HepG2 (cell line): ENCODE measurements around the gene TNFAIP2. TPM values are rescaled to one million over a fixed set of nuclear protein-coding genes. Genes with fewer than 3 reads are reported as not detected.

Source experiments
- ATAC-seq: fragments of 200-7000 bp; cut with Tn5 transposase; 3 replicates; pipeline ENCODE4 v1.9.1; 2020; ENCODE audit warnings: mild to moderate bottlenecking, moderate library complexity
- BruUV-seq: library from RNA; stranded (reverse); fragments of 400-500 nt; replicated peaks from 2 replicates; lab custom pipeline; 2021; lab: Mats Ljungman, UMichigan
- CTCF ChIA-PET: fragments of 300-600 bp; formaldehyde crosslinking; extraction: SDS; loops from one replicate; lab custom pipeline; 2021; ENCODE audit warnings: low total read pairs, inconsistent platforms, low intra/inter-chr PET ratio; lab: Yijun Ruan, JAX
- POLR2A ChIA-PET: fragments of 350-600 bp; sonication (Branson Sonifier 250); formaldehyde crosslinking; loops from one replicate; lab custom pipeline; 2020; ENCODE audit warnings: antibody characterized with exemption, inconsistent platforms; lab: Yijun Ruan, JAX
- DNase-seq: peaks from one replicate; pipeline ENCODE4 v3.0.0-alpha.2; 2015; ENCODE audit warnings: low spot score
- FAIRE-seq: peaks from 3 replicates; lab custom pipeline; 2011; peaks lifted over from hg19 to GRCh38; lab: Jason Lieb, UNC
- H2AFZ ChIP-seq: one replicate; pipeline ENCODE4 v1.6.1; 2011; ENCODE audit warnings: low read length, inconsistent platforms
- H3K27ac ChIP-seq: fragments of 300-600 bp; 3 replicates; pipeline ENCODE4 v1.8.0; 2011; ENCODE audit warnings: mixed run types, mild to moderate bottlenecking, mixed read lengths, low read length, inconsistent platforms; ENCODE audit not compliant: insufficient read depth; ENCODE audit errors: extremely low read length
- H3K27me3 ChIP-seq, 2 experiments: fragments of 200-600 bp in 1 of 2; 2 replicates in 1 of 2; 3 replicates in 1 of 2; pipeline versions ENCODE4 v1.6.0 to v1.8.0; 2011; ENCODE audit warnings: low read length in 2 of 2, mild to moderate bottlenecking in 2 of 2, moderate library complexity in 2 of 2, inconsistent platforms in 1 of 2; ENCODE audit not compliant: insufficient read depth in 2 of 2, control insufficient read depth in 1 of 2
- H3K36me3 ChIP-seq, 2 experiments: fragments of 200-600 bp in 1 of 2; replicated peaks in 1 of 2; 2 replicates in 1 of 2; 3 replicates in 1 of 2; pipeline versions ENCODE4 v1.5.1 to v1.8.0; 2011; ENCODE audit warnings: low read length in 2 of 2, inconsistent platforms in 1 of 2; ENCODE audit not compliant: insufficient read depth in 2 of 2, control insufficient read depth in 1 of 2
- H3K4me1 ChIP-seq: 2 replicates; pipeline ENCODE4 v1.5.1; 2012; ENCODE audit warnings: low read length, inconsistent platforms; ENCODE audit not compliant: insufficient read depth
- H3K4me2 ChIP-seq: 2 replicates; pipeline ENCODE4 v1.6.0; 2011; ENCODE audit warnings: low read depth, low read length, inconsistent platforms
- H3K4me3 ChIP-seq, 3 experiments: fragments of 200-600 bp in 1 of 3; sonication (generic), shearing (Covaris generic) in 1 of 3; replicated peaks in 1 of 3; 2 replicates each; pipeline ENCODE4 v1.5.1; 2011 to 2016; ENCODE audit warnings: low read length in 3 of 3, inconsistent platforms in 2 of 3, low read depth in 2 of 3, mild to moderate bottlenecking in 2 of 3, control low read depth in 1 of 3, mixed read lengths in 1 of 3; ENCODE audit not compliant: insufficient read depth in 1 of 3
- H3K79me2 ChIP-seq: one replicate; pipeline ENCODE4 v1.6.1; 2011; ENCODE audit warnings: low read length, inconsistent platforms; ENCODE audit not compliant: insufficient read depth
- H3K9ac ChIP-seq: 2 replicates; pipeline ENCODE4 v1.6.0; 2011; ENCODE audit warnings: mild to moderate bottlenecking, low read depth, low read length, inconsistent platforms; ENCODE audit not compliant: insufficient read depth
- H3K9me3 ChIP-seq: 2 replicates; pipeline ENCODE4 v1.5.1; 2012; ENCODE audit warnings: mild to moderate bottlenecking, low read length
- H4K20me1 ChIP-seq: 2 replicates; pipeline ENCODE4 v1.6.0; 2011; ENCODE audit warnings: inconsistent platforms, mild to moderate bottlenecking, low read length, moderate library complexity; ENCODE audit not compliant: insufficient read depth
- AGO2 ChIP-seq: fragments of 200-400 bp; formaldehyde crosslinking; optimal IDR thresholded peaks from 2 replicates; pipeline ENCODE3; 2017; ENCODE audit warnings: mild to moderate bottlenecking, low read depth, low read length, moderate library complexity
- CHD2 ChIP-seq: IDR thresholded peaks from 2 replicates; pipeline ENCODE4 v1.6.1; 2011; ENCODE audit warnings: low read depth, low read length, improper control_type of control experiment
- HES4 ChIP-seq: sonication (generic); formaldehyde crosslinking; IDR thresholded peaks from 2 replicates; pipeline ENCODE4 v1.9.0; 2021; ENCODE audit warnings: mild to moderate bottlenecking, missing genetic modification reagents, borderline replicate concordance
- SIX1 ChIP-seq: sonication (generic); formaldehyde crosslinking; IDR thresholded peaks from 2 replicates; pipeline ENCODE4 v1.4.0; 2020; ENCODE audit warnings: missing genetic modification reagents, borderline replicate concordance
- SP2 ChIP-seq: sonication (generic); formaldehyde crosslinking; IDR thresholded peaks from 2 replicates; pipeline ENCODE4 v1.5.1; 2020; ENCODE audit warnings: mild to moderate bottlenecking, missing genetic modification reagents
- ZNF253 ChIP-seq: sonication (generic); formaldehyde crosslinking; IDR thresholded peaks from 2 replicates; pipeline ENCODE4 v1.8.0; 2022; ENCODE audit warnings: mild to moderate bottlenecking, missing genetic modification reagents, borderline replicate concordance
- ZNF317 ChIP-seq: sonication (generic); formaldehyde crosslinking; IDR thresholded peaks from 2 replicates; pipeline ENCODE4 v1.5.0; 2020; ENCODE audit warnings: mild to moderate bottlenecking, missing genetic modification reagents
- ZNF367 ChIP-seq: sonication (generic); formaldehyde crosslinking; IDR thresholded peaks from 2 replicates; pipeline ENCODE4 v1.4.0; 2020; ENCODE audit warnings: missing genetic modification reagents, borderline replicate concordance
- ZNF567 ChIP-seq: sonication (generic); formaldehyde crosslinking; IDR thresholded peaks from 2 replicates; pipeline ENCODE4 v1.8.1; 2023; ENCODE audit warnings: mild to moderate bottlenecking, missing genetic modification reagents, borderline replicate concordance
- ZNF589 ChIP-seq: sonication (generic); formaldehyde crosslinking; conservative IDR thresholded peaks from 2 replicates; pipeline ENCODE4 v1.8.0; 2022; ENCODE audit warnings: mild to moderate bottlenecking, moderate library complexity, missing genetic modification reagents
- WGBS: methylation state at CpG from one replicate; pipeline ENCODE4 v1.1.6; 2017; ENCODE audit warnings: low lambda C conversion rate; 5-methylcytosine and 5-hydroxymethylcytosine counted together
- in situ Hi-C: cut with HindIII; loops from 2 replicates; pipeline ENCODE4 v1.10.0; 2017; ENCODE audit warnings: low pct_unique_long_range_greater_than_20kb; ENCODE audit not compliant: extremely low pct_ligation_motif_present
- intact Hi-C: fragments of 100-400 bp; cut with micrococcal nuclease; formaldehyde crosslinking; loops from one replicate; pipeline ENCODE4 v1.10.0; 2022; ENCODE audit not compliant: unreplicated experiment
- polyA plus RNA-seq, 8 experiments: library from polyadenylated mRNA; depleted of rRNA in 3 of 8; stranded (reverse) in 7 of 8; unstranded in 1 of 8; fragments of >200 nt; fragmentation: Illumina TruSeq in 4 of 8; extraction: Trizol in 4 of 8; gene quantifications; 2 replicates each; pipeline versions ENCODE4 v1.2.1 to v1.2.3, GENCODE V29; 2011 to 2016; ENCODE audit warnings: low read depth in 4 of 8, missing spikeins in 1 of 8, mixed read lengths in 1 of 8; ENCODE audit not compliant: insufficient read depth in 1 of 8
- total RNA-seq, 5 experiments: library from RNA; depleted of rRNA; stranded (reverse); fragments of >200 nt; fragmentation: Illumina TruSeq; extraction: Trizol; gene quantifications; 2 replicates each; pipeline ENCODE4 v1.2.3, GENCODE V29; 2016; ENCODE audit warnings: low read depth in 1 of 5

The TNFAIP2 gene
- total and polyA plus RNA-seq, 2 of the 13 experiments (the other 11 are each of a cell fraction or from before 2014, with no cell fraction given), result 0.46 to 1.5 TPM

- H3K4me3 ChIP-seq, result no peak overlapping the region
- H3K9ac ChIP-seq, result no peak overlapping the region
- intact Hi-C loops, result no loop called here
- H2AFZ ChIP-seq, result no peak overlapping the region
- WGBS, result 31% methylated on average over 6 of the region's 9 CpGs
- H3K36me3 ChIP-seq, result no peaks in the 10 kb centered on the region
- no peaks in the 10 kb centered on the region for H3K79me2 ChIP-seq
- no peaks in the 10 kb centered on the region for H3K9me3 ChIP-seq
- TF ChIP-seq CHD2 (no peak), HES4 (no peak), SIX1 (CRISPR knock-in tag) (no peak), ZNF589 (CRISPR knock-in tag) (no peak), ZNF317 (CRISPR knock-in tag) (no peak), AGO2 (no peak), ZNF253 (no peak), ZNF567 (CRISPR knock-in tag) (no peak), SP2 (no peak)
- peaks cover 4% of the 10 kb centered on the region; the same call in 1 of the 2 replicates for H3K4me1 ChIP-seq
- in situ Hi-C loops, result no loop called here
- peaks cover 5 to 32% of the 10 kb centered on the region in 2 experiments; a peak in 4 of 5 replicates for H3K27me3 ChIP-seq
- ATAC-seq (no peak), FAIRE-seq (no peak), DNase-seq (no peak)
- ChIA-PET POLR2A (interaction anchor here (1.4 kb wide), 1 partner anchor 22 kb away, joined by 3 read pairs; no protein-coding TSS in a partner anchor), CTCF (no interaction called here)
- no peak overlapping the region for H3K4me2 ChIP-seq
- H3K27ac ChIP-seq, result no peak overlapping the region
- H4K20me1 ChIP-seq, result no peaks in the 10 kb centered on the region
- no TSS peak for BruUV-seq
Measured at GRCh38 chr14:103164779-103165178, 41.5 kb downstream of the TNFAIP2 start.

- Histone ChIP-seq H3K9me3 (no peaks in the 10 kb centered on the region), H3K4me1 (peaks cover 9% of the 10 kb centered on the region; the same call in 1 of the 2 replicates), H3K9ac (no peak overlapping the region), H3K27me3 (peaks cover 5 to 32% of the 10 kb centered on the region in 2 experiments; a peak in 4 of 5 replicates), H3K79me2 (no peaks in the 10 kb centered on the region), H3K4me2 (no peak overlapping the region), H3K36me3 (no peaks in the 10 kb centered on the region), H4K20me1 (no peaks in the 10 kb centered on the region), H3K4me3 (no peak overlapping the region), H2AFZ (no peak overlapping the region), H3K27ac (no peak overlapping the region)
- BruUV-seq, result no TSS peak
- ChIA-PET CTCF (no interaction called here), POLR2A (no interaction called here)
- ATAC-seq (no peak), DNase-seq (no peak), FAIRE-seq (no peak)
- intact Hi-C loops (no loop called here), in situ Hi-C loops (no loop called here)
- no peak for TF ChIP-seq ZNF367 (CRISPR knock-in tag)
- 42% methylated on average over 6 of the region's 6 CpGs for WGBS
Measured at GRCh38 chr14:103165323-103165722, 42.1 kb downstream of the TNFAIP2 start.
